ENCODE results near the gene TEN1. TPM values are rescaled to one million over a fixed set of nuclear protein-coding genes. Genes with fewer than 3 reads are reported as not detected.

Gene TEN1
- total RNA-seq, 4 donors from 2014 or later = 18.7 to 137 (median 20.7) TPM

GRCh38 chr17:76009447-76009846, 30.4 kb downstream of the TEN1 start:
- in situ Hi-C loops (cut with MboI; ENCODE audit: low pct_ligation_motif_present in 1 of 4, low pct_unique_long_range_greater_than_20kb in 1 of 4, low sequenced_read_pairs in 3 of 4) (loop anchor here in 2 of 4 donors (5.0 to 25.0 kb wide), 3 partner anchors 95 to 278 kb away; no protein-coding TSS in a partner anchor), intact Hi-C loops (cut with DNase I; ENCODE audit: low total_unique reads) (no loop called here)
- H3K27me3 ChIP-seq = no peaks in the 10 kb centered on the region
- H3K27ac ChIP-seq = no peak overlapping the region
- peaks cover 0 to 18% (median 4%) of the 10 kb centered on the region in 4 donors for H3K4me1 ChIP-seq
- TF ChIP-seq CTCF (IDR thresholded peaks at IDR 0.05) = no peak
- TF ChIP-seq EP300 (IDR thresholded peaks at IDR 0.05; ENCODE audit: low read depth) = no peak
- TF ChIP-seq POLR2A (IDR thresholded peaks at IDR 0.05) = no peak
- no peak for TF ChIP-seq POLR2AphosphoS5 (IDR thresholded peaks at IDR 0.05)
- no peaks in the 10 kb centered on the region for H3K9me3 ChIP-seq
- no peaks in the 10 kb centered on the region for H3K36me3 ChIP-seq
- no peak for DNase-seq
- H3K4me3 ChIP-seq = no peak overlapping the region
- WGBS, 2 donors (ENCODE audit: low coverage in 1 of 2) = 94 to 100% methylated on average over 9 to 20 of the region's 20 CpGs

- no peak for TF ChIP-seq POLR2A (IDR thresholded peaks at IDR 0.05)
- TF ChIP-seq EP300 (IDR thresholded peaks at IDR 0.05; ENCODE audit: low read depth) = no peak
- TF ChIP-seq CTCF (IDR thresholded peaks at IDR 0.05) = no peak
- no peak for TF ChIP-seq POLR2AphosphoS5 (IDR thresholded peaks at IDR 0.05)
- in situ Hi-C loops (cut with MboI; ENCODE audit: low pct_ligation_motif_present in 1 of 4, low pct_unique_long_range_greater_than_20kb in 1 of 4, low sequenced_read_pairs in 3 of 4) = loop anchor here in 3 of 4 donors (5.0 to 25.0 kb wide), 4 partner anchors 95 to 277 kb away; no protein-coding TSS in a partner anchor
- Histone ChIP-seq H3K36me3 (no peaks in the 10 kb centered on the region), H3K4me3 (no peak overlapping the region), H3K27me3 (no peaks in the 10 kb centered on the region), H3K9me3 (no peaks in the 10 kb centered on the region), H3K4me1 (peaks cover 0 to 16% (median 4%) of the 10 kb centered on the region in 4 donors), H3K27ac (no peak overlapping the region)
- intact Hi-C loops (cut with DNase I; ENCODE audit: low total_unique reads) = loop anchor here (10.0 kb wide), 1 partner anchor 65 kb away; the partner anchor contains the start of genes GALR2, SRP68 and ZACN
- DNase-seq = no peak
- 86 to 93% methylated on average over 8 to 21 of the region's 21 CpGs for WGBS, 2 donors (ENCODE audit: low coverage in 1 of 2)
These were observed 31.1 kb downstream of the TEN1 start for GRCh38 chr17:76009969-76010661.

- 84% methylated on average over 5 of the region's 5 CpGs; no CpG with 5 or more reads in 1 of the 2 donors for WGBS, 2 donors (ENCODE audit: low coverage in 1 of 2)
- H3K36me3 ChIP-seq = no peaks in the 10 kb centered on the region
- no peak for DNase-seq
- no peak overlapping the region for H3K27ac ChIP-seq
- intact Hi-C loops (cut with DNase I; ENCODE audit: low total_unique reads) = loop anchor here (10.0 kb wide), 1 partner anchor 63 kb away; the partner anchor contains the start of genes GALR2, SRP68 and ZACN
- no peak overlapping the region for H3K4me3 ChIP-seq
- no peaks in the 10 kb centered on the region for H3K27me3 ChIP-seq
- H3K9me3 ChIP-seq = no peaks in the 10 kb centered on the region
- TF ChIP-seq EP300 (IDR thresholded peaks at IDR 0.05; ENCODE audit: low read depth) = no peak
- no peak for TF ChIP-seq POLR2A (IDR thresholded peaks at IDR 0.05)
- TF ChIP-seq POLR2AphosphoS5 (IDR thresholded peaks at IDR 0.05) = no peak
- peaks cover 0 to 7% (median 3%) of the 10 kb centered on the region in 4 donors for H3K4me1 ChIP-seq
- in situ Hi-C loops (cut with MboI; ENCODE audit: low pct_ligation_motif_present in 1 of 4, low pct_unique_long_range_greater_than_20kb in 1 of 4, low sequenced_read_pairs in 3 of 4) = loop anchor here in 3 of 4 donors (10.0 to 25.0 kb wide), 2 partner anchors 273 to 275 kb away; no protein-coding TSS in a partner anchor
These were observed 32.9 kb downstream of the TEN1 start for GRCh38 chr17:76011951-76012350.

DNA sequence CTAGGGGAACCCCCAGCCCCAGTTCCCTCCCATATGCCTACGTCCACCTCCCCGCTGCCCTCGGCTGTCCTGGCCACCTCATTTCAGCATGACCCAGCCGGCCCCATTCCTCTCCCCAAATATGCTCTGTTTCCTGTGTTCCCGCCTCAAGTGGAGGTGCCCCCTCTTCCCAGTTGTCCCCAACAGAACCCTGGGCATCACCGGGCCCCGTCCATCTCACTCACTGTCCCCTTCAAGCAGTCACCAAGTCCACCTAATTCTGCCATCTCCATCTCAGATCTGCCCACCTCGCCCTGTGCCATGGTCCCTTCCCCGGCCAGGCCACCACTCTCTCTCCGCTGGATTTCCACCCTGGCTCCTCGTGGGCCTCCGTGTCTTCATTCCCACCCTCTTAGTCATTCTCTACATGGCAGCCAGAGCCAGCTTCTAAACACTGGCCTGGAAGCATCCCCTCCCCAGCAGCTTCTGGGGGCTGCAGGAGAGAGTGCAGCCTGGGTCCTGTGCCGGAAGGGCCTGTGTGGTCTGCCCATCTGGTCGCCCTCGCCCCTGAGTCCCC, 34.4 kb downstream of the TEN1 start:
- Histone ChIP-seq H3K36me3 (no peaks in the 10 kb centered on the region), H3K27ac (no peak overlapping the region), H3K9me3 (no peaks in the 10 kb centered on the region), H3K4me3 (no peak overlapping the region), H3K4me1 (peaks cover 0 to 7% (median 3%) of the 10 kb centered on the region in 4 donors), H3K27me3 (no peaks in the 10 kb centered on the region)
- in situ Hi-C loops (cut with MboI; ENCODE audit: low pct_ligation_motif_present in 1 of 4, low pct_unique_long_range_greater_than_20kb in 1 of 4, low sequenced_read_pairs in 3 of 4) (loop anchor here in 3 of 4 donors (10.0 to 25.0 kb wide), 2 partner anchors 271 to 274 kb away; no protein-coding TSS in a partner anchor), intact Hi-C loops (cut with DNase I; ENCODE audit: low total_unique reads) (loop anchor here (10.0 kb wide), 1 partner anchor 61 kb away; the partner anchor contains the start of genes GALR2, SRP68 and ZACN)
- no peak for TF ChIP-seq POLR2AphosphoS5 (IDR thresholded peaks at IDR 0.05)
- no peak for TF ChIP-seq POLR2A (IDR thresholded peaks at IDR 0.05)
- TF ChIP-seq CTCF (IDR thresholded peaks at IDR 0.05) = no peak
- TF ChIP-seq EP300 (IDR thresholded peaks at IDR 0.05; ENCODE audit: low read depth) = no peak
- WGBS, 2 donors (ENCODE audit: low coverage in 1 of 2) = 77 to 82% methylated on average over 12 to 15 of the region's 15 CpGs
- DNase-seq = no peak
